Spleen (tissue), 11 donors: ENCODE data around the gene AKAIN1. TPM values are rescaled to one million over a fixed set of nuclear protein-coding genes. Genes with fewer than 3 reads are reported as not detected.

Source experiments
- DNase-seq: peaks from one replicate; pipeline ENCODE4 v3.0.0-alpha.2; 2020
- H3K27ac ChIP-seq, 8 donors: fragments of 200-600 bp; sonication (generic) in 7 of 8; 1 replicate in 4 of 8; 2 replicates in 4 of 8; pipeline versions ENCODE4 v1.5.0 to v1.8.0; 2016 to 2021; ENCODE audit warnings: inconsistent platforms in 4 of 8, mild to moderate bottlenecking in 4 of 8, moderate library complexity in 1 of 8
- H3K27me3 ChIP-seq, 7 donors: fragments of 200-600 bp; sonication (generic) in 6 of 7; replicated peaks in 1 of 7; 1 replicate in 4 of 7; 2 replicates in 3 of 7; pipeline versions ENCODE4 v1.5.0 to v1.8.0; 2016 to 2021; ENCODE audit warnings: inconsistent platforms in 3 of 7, mild to moderate bottlenecking in 1 of 7
- H3K36me3 ChIP-seq, 6 donors: fragments of 200-600 bp; sonication (generic) in 5 of 6; 1 replicate in 4 of 6; 2 replicates in 2 of 6; pipeline versions ENCODE4 v1.5.0 to v1.8.0; 2016 to 2021; ENCODE audit warnings: inconsistent platforms in 2 of 6
- H3K4me1 ChIP-seq, 6 donors: fragments of 200-600 bp; sonication (generic) in 5 of 6; 1 replicate in 3 of 6; 2 replicates in 3 of 6; pipeline versions ENCODE4 v1.5.0 to v1.8.0; 2016 to 2021; ENCODE audit warnings: inconsistent platforms in 3 of 6
- H3K4me3 ChIP-seq, 8 donors: fragments of 200-600 bp; sonication (generic) in 7 of 8; 1 replicate in 4 of 8; 2 replicates in 4 of 8; pipeline versions ENCODE4 v1.5.0 to v1.8.0; 2016 to 2021; ENCODE audit warnings: inconsistent platforms in 4 of 8, mild to moderate bottlenecking in 4 of 8, moderate library complexity in 2 of 8
- H3K9me3 ChIP-seq, 8 donors: fragments of 200-600 bp; sonication (generic) in 7 of 8; 1 replicate in 4 of 8; 2 replicates in 4 of 8; pipeline versions ENCODE4 v1.5.0 to v1.8.0; 2016 to 2021; ENCODE audit warnings: inconsistent platforms in 4 of 8
- POLR2A ChIP-seq, 3 donors: fragments of 450-650 bp; IDR thresholded peaks; one replicate each; pipeline ENCODE4 v1.5.1; 2017; ENCODE audit warnings: antibody characterized with exemption in 3 of 3, mild to moderate bottlenecking in 1 of 3
- POLR2AphosphoS5 ChIP-seq, 3 donors: sonication (generic); formaldehyde crosslinking; IDR thresholded peaks; one replicate each; pipeline ENCODE4 v1.5.1; 2017; ENCODE audit warnings: antibody characterized with exemption in 3 of 3
- WGBS, 5 donors: extraction: QIAGEN DNeasy Blood & Tissue Kit in 3 of 5; methylation state at CpG; one replicate each; pipeline versions ENCODE4 v1.1.5 to v1.1.7; 2013 to 2018; 5-methylcytosine and 5-hydroxymethylcytosine counted together
- intact Hi-C: fragments of 100-400 bp; cut with DNase I; formaldehyde crosslinking; loops from one replicate; pipeline ENCODE4 v1.15.0; 2023; ENCODE audit warnings: low total_unique reads
- polyA plus RNA-seq, 3 donors: library from polyadenylated mRNA; stranded (reverse); fragments of 200-250 nt; gene quantifications; one replicate each; pipeline ENCODE4 v1.2.1, GENCODE V29; 2013
- total RNA-seq, 7 donors: library from RNA; depleted of rRNA in 3 of 7; stranded (reverse); fragments of >200 nt in 3 of 7; fragmentation: NEBNext Ultra II Directional in 4 of 7; extraction: Animal tissue kit (Norgen Biotek cat#: 25700) in 4 of 7; gene quantifications; one replicate each; pipeline versions ENCODE4 v1.1.0 to v1.2.1, GENCODE V29; 2016 to 2021
- TF ChIP-seq, protein P1 (sequence below), 11 experiments: fragments of 200-600 bp in 7 of 11; fragments of 450-650 bp in 4 of 11; sonication (generic) in 4 of 11; IDR thresholded peaks in 8 of 11; conservative IDR thresholded peaks in 3 of 11; 1 replicate in 7 of 11; 2 replicates in 4 of 11; pipeline versions ENCODE4 v1.4.0 to v1.8.0; 2016 to 2021; ENCODE audit warnings: antibody characterized with exemption in 11 of 11, inconsistent platforms in 4 of 11, mild to moderate bottlenecking in 1 of 11
- donor health status: healthy with polysubstance abuse.
- donor health status: DM: no; HTN: no; CAD: no; lungs with moderate emphysema.
- donor health status: DM: no; HTN: no; CAD: no.
- donor health status: Bipolar disorder and iron deficiency.
- donor health status: healthy.
- donor health status: DM: no; HTN: no; CAD: no.
- donor health status: DM: yes; HTN: yes; CAD: no.

Gene AKAIN1
- total and polyA plus RNA-seq, 10 donors: not detected

DNA sequence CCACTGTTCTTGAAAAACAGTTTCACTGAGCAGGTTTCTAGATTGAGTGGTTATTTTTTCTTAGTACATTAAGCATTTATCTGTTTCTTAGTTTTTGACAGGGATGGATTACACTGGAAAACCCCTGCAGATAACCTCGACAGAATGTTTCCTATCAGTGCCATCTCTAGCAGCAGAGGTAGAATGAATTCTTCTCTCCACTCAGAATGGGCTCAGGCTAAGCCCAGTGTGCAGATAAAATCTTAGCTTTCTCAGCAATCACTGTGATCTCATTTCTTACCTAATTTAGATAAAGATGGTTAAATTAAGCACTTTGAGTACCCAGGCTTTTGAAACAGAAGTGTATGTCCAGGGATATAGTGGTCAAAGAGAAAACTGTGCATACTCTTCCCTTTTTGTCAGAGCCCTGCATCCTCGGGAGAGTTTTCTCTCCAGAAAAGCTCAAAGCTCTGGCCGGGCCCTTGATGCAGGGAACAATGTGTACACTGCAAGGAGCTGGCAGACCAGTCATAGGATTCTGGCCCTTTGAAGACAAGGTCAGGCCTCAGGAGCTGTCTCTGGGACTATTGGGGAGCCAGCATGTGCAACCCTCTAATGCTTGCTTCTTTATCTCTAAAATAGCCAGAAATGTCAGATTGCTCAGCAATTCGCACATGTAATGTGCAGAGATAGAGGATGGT, 10.6 kb upstream of the AKAIN1 start:
- Histone ChIP-seq H3K27ac (no peak overlapping the region), H3K4me1 (no peaks in the 10 kb centered on the region), H3K27me3 (peaks cover 0 to 6% (median 0%) of the 10 kb centered on the region in 7 donors), H3K4me3 (no peak overlapping the region), H3K36me3 (no peaks in the 10 kb centered on the region), H3K9me3 (no peaks in the 10 kb centered on the region)
- no peak for TF ChIP-seq POLR2AphosphoS5 (IDR thresholded peaks at IDR 0.05)
- TF ChIP-seq, protein P1, sequence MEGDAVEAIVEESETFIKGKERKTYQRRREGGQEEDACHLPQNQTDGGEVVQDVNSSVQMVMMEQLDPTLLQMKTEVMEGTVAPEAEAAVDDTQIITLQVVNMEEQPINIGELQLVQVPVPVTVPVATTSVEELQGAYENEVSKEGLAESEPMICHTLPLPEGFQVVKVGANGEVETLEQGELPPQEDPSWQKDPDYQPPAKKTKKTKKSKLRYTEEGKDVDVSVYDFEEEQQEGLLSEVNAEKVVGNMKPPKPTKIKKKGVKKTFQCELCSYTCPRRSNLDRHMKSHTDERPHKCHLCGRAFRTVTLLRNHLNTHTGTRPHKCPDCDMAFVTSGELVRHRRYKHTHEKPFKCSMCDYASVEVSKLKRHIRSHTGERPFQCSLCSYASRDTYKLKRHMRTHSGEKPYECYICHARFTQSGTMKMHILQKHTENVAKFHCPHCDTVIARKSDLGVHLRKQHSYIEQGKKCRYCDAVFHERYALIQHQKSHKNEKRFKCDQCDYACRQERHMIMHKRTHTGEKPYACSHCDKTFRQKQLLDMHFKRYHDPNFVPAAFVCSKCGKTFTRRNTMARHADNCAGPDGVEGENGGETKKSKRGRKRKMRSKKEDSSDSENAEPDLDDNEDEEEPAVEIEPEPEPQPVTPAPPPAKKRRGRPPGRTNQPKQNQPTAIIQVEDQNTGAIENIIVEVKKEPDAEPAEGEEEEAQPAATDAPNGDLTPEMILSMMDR (IDR thresholded peaks at IDR 0.05 in 8 of 11, conservative IDR thresholded peaks at IDR 0.05 in 3 of 11): no peak
- no peak for TF ChIP-seq POLR2A (IDR thresholded peaks at IDR 0.05)
- intact Hi-C loops: no loop called here
- no peak for DNase-seq
- WGBS, 5 donors: 36 to 63% (median 46%) methylated on average over 4 of the region's 4 CpGs

DNA sequence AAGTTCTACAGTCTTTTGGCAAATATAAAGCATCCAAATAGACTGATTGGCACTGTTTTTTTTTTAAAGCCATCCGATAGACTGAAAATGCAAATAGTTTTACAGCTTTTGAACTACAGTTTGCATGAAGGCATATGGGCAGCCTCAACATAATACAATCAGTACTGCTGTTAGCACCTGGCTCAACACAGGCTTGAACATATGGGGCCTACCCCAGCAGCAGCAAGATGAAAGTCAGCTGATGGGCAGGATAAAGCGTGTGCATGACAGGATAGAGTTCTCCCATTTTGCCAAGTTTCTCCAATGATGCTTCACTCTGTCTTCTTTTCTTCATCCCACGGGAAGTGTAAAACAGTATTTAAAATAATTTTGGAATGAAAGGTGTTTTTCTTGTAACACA, 1.3 kb upstream of the AKAIN1 start:
- peaks cover 0 to 11% (median 2%) of the 10 kb centered on the region in 6 donors for H3K4me1 ChIP-seq
- no peak overlapping the region for H3K27ac ChIP-seq
- TF ChIP-seq, protein P1 (IDR thresholded peaks at IDR 0.05 in 8 of 11, conservative IDR thresholded peaks at IDR 0.05 in 3 of 11): no peak
- TF ChIP-seq POLR2AphosphoS5 (IDR thresholded peaks at IDR 0.05) (no peak), POLR2A (IDR thresholded peaks at IDR 0.05) (no peak)
- H3K36me3 ChIP-seq: no peaks in the 10 kb centered on the region
- H3K27me3 ChIP-seq: peaks cover 0 to 74% (median 36%) of the 10 kb centered on the region in 7 donors
- H3K4me3 ChIP-seq: no peak overlapping the region
- intact Hi-C loops: no loop called here
- peaks cover 0 to 9% (median 0%) of the 10 kb centered on the region in 8 donors for H3K9me3 ChIP-seq
- DNase-seq: no peak
- 79 to 89% (median 88%) methylated on average over 3 of the region's 3 CpGs for WGBS, 5 donors

DNA sequence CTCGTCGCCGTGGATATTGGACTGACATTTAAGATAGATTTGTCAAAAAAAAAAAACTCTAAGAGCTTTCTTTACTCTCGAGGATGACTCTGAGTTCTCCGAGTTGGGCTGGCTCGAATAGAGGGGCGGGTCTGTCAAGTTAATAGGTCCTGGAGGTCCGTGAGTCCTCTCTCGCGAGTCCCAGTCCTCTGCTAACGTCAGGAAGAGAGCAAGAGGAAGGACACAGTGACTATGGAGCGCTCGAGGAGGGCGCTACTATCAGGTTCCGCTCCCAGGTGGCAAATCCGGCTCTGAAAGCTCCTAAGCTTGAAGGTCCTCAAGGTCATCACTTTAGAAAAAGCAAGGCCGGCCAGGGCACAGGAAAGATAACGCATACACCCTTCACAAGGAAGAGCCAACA, 404 bp upstream of the AKAIN1 start:
- peaks cover 0 to 9% (median 0%) of the 10 kb centered on the region in 8 donors for H3K9me3 ChIP-seq
- H3K27me3 ChIP-seq: peaks cover 0 to 74% (median 36%) of the 10 kb centered on the region in 7 donors
- TF ChIP-seq, protein P1 (IDR thresholded peaks at IDR 0.05 in 8 of 11, conservative IDR thresholded peaks at IDR 0.05 in 3 of 11): no peak
- TF ChIP-seq POLR2AphosphoS5 (IDR thresholded peaks at IDR 0.05) (no peak), POLR2A (IDR thresholded peaks at IDR 0.05) (no peak)
- H3K27ac ChIP-seq: no peak overlapping the region
- intact Hi-C loops: no loop called here
- no peak for DNase-seq
- 7 to 14% (median 11%) methylated on average over 18 of the region's 18 CpGs for WGBS, 5 donors
- H3K4me3 ChIP-seq: peak overlapping the region in 1 of 8 donors; percentile 35
- H3K36me3 ChIP-seq: no peaks in the 10 kb centered on the region
- H3K4me1 ChIP-seq: peaks cover 0 to 11% (median 2%) of the 10 kb centered on the region in 6 donors

DNA sequence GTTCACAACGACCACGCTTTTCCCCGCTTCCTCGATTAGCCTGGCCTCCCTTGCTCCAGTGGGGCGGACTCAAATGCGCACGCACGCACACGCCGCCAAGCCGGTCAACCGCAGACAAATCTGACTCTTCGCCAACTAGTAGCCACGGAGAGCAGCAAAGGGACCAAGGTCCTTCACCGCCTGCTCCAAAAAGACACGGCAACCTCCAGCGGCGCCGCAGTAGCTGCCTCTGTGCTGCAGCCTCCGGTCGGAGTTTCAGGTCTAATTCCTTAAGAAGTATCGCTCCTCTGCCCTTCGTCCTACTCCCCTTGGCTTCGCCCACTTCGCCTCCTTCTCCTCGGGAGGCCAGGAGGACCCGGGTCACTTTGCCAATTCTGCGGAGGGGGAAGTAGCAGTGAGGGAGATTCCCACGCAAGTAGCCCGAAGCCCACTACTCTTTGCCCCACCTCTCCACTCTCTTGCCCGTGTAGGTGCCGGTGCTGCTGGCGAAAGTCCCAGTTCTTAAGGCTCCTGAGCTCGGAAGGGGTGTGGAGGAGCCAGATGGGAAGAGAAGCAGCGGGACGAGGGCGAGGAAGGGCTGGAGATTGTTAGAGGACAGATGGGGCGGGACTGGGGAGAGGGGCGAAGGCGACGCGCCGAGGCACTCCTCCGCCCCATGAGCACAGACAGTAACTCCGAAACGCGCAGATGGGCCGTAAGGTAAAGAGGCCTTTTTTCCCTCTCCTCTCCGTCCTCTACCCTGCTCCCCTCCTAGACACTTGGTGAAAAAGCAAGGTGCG, 615 bp downstream of the AKAIN1 start:
- Histone ChIP-seq H3K4me1 (peaks cover 0 to 11% (median 2%) of the 10 kb centered on the region in 6 donors), H3K27ac (no peak overlapping the region), H3K27me3 (peaks cover 0 to 74% (median 36%) of the 10 kb centered on the region in 7 donors), H3K9me3 (peaks cover 0 to 9% (median 0%) of the 10 kb centered on the region in 8 donors), H3K36me3 (no peaks in the 10 kb centered on the region), H3K4me3 (peak overlapping the region in 1 of 8 donors; percentile 35)
- no peak for TF ChIP-seq POLR2AphosphoS5 (IDR thresholded peaks at IDR 0.05)
- no peak for TF ChIP-seq POLR2A (IDR thresholded peaks at IDR 0.05)
- TF ChIP-seq, protein P1 (IDR thresholded peaks at IDR 0.05 in 8 of 11, conservative IDR thresholded peaks at IDR 0.05 in 3 of 11): no peak
- intact Hi-C loops: no loop called here
- no peak for DNase-seq
- 10 to 14% (median 12%) methylated on average over 41 to 50 of the region's 50 CpGs for WGBS, 5 donors
